Activated CD4-positive, alpha-beta T cell treated with anti-CD3 and anti-CD28 coated beads, Interleukin-2, amount 50 U/mL, for 16 hours (primary cell): ENCODE results near the gene WASHC2C.
"Not testable (repeated sequence)": the region's sequence is repeated elsewhere in the genome, so short reads cannot be mapped to it uniquely, and the experiment has no call there.

Source experiments
- DNase-seq: peaks from one replicate; pipeline ENCODE4 v3.0.0-alpha.2; 2020

The WASHC2C gene, protein sequence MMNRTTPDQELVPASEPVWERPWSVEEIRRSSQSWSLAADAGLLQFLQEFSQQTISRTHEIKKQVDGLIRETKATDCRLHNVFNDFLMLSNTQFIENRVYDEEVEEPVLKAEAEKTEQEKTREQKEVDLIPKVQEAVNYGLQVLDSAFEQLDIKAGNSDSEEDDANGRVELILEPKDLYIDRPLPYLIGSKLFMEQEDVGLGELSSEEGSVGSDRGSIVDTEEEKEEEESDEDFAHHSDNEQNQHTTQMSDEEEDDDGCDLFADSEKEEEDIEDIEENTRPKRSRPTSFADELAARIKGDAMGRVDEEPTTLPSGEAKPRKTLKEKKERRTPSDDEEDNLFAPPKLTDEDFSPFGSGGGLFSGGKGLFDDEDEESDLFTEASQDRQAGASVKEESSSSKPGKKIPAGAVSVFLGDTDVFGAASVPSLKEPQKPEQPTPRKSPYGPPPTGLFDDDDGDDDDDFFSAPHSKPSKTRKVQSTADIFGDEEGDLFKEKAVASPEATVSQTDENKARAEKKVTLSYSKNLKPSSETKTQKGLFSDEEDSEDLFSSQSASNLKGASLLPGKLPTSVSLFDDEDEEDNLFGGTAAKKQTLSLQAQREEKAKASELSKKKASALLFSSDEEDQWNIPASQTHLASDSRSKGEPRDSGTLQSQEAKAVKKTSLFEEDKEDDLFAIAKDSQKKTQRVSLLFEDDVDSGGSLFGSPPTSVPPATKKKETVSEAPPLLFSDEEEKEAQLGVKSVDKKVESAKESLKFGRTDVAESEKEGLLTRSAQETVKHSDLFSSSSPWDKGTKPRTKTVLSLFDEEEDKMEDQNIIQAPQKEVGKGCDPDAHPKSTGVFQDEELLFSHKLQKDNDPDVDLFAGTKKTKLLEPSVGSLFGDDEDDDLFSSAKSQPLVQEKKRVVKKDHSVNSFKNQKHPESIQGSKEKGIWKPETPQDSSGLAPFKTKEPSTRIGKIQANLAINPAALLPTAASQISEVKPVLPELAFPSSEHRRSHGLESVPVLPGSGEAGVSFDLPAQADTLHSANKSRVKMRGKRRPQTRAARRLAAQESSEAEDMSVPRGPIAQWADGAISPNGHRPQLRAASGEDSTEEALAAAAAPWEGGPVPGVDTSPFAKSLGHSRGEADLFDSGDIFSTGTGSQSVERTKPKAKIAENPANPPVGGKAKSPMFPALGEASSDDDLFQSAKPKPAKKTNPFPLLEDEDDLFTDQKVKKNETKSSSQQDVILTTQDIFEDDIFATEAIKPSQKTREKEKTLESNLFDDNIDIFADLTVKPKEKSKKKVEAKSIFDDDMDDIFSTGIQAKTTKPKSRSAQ (N-terminal part only)

DNA sequence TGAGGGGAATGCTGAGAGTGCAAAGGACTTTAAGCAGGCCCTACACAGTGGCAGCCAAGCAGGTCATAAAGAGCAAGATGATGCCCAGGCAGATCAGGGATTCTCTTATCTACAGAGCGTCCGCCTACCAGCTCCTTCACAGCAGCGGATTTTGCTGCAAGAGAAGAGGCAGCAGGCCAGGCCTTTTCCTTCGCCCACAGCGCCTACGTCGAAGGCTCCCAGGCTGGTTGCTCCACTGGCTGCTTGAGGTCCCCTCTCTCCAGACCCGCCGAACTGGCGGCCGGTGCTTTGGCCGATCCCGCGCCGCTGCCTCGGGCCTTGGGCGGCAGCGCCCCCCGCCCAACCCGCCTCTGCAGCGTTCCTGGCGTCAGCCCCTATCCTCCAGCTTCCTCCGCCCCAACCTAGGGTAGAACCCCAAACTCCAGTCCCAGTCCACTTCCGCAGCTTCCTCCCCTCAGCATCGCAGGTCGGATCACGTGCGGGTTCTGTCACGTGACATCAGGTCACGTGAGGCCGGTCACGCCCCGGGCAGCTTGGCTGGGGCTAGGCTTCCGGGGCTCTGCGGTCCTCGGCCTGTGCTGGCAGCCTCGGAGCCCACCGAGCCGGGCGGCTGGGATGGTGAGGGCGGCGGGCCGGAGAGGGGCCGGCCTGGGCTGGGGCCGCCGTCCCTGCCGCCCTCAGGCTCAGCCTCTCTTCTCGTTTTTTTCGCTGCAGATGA lies at the start of gene WASHC2C:
TSS of gene WASHC2C (plus strand) at position 564 of the 718 bp plus-strand sequence. CDS start at position 616, 52 bp downstream.
- DNase-seq, result peak; percentile 93

- DNase-seq, result not testable (repeated sequence)
Measured at GRCh38 chr10:45678467-45678866, 48.6 kb upstream of the WASHC2C start.

DNA sequence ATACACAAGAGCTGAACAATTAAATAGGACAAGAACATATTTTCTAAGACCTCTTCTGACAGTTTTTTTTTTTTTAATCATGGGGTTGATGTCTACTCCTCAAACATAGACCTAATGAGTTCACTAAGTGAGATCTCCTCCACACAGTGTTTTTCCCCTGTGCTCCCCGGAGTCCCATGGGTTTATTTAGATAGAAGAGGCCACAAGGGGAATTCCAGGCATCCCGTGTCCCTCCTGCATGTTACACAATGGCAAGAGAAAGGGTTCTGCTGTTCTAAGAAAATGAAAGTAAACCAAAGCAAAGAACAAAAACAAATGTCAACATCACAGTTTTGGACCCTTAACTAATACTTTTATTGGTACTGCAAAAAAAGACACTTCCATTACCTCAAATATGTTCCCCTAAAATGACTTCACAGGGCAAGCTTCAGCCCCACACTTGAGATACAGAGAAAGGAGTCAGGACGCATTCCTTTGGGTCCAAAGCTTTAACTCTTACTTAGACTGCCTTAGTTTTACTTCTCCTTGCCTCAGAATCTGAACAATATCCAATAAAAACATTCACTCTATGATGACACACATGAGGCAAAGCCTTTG lies 16.8 kb upstream of the WASHC2C start:
- not testable (repeated sequence) for DNase-seq

- DNase-seq, result not testable (repeated sequence)
Measured at GRCh38 chr10:45711223-45711622, 15.8 kb upstream of the WASHC2C start.

DNA sequence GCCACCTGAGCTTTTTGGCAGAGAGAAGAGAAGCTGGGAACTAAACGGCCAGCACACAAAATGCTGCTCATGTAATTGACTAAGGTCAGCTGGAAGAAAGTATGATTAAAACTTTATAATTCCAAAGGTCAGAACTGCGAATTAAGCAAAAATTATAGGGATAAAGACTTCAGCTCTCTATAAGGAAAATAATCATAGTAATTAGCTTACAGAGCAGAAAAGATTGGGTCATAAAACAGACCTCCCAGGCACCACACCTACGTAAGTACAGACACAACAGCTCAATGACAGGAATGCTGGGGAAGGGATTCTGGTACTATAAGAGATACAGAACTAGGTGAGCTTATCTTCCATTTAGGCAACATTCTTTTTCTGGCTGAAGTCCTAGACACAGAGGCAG lies 10.0 kb upstream of the WASHC2C start:
- DNase-seq, result not testable (repeated sequence)

DNA sequence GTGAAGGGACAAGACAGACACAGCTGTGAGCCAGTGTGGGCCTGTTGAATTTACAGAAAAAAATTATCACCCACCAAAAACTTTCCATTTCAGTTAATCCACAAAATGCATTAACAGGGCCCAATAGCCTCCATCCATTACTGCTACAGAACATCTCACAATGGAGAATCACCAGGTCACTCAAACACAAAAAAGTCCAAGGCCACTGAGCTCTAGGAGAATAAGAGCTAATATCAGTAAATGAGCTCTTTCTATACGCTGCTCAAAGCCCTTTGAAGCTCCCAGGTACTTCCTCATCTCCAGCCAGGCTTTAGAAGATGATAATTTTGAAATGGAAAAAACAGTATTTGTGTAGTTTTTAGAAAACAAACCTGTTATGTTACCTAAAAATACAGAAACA lies 9.4 kb upstream of the WASHC2C start:
- DNase-seq, result not testable (repeated sequence)

DNA sequence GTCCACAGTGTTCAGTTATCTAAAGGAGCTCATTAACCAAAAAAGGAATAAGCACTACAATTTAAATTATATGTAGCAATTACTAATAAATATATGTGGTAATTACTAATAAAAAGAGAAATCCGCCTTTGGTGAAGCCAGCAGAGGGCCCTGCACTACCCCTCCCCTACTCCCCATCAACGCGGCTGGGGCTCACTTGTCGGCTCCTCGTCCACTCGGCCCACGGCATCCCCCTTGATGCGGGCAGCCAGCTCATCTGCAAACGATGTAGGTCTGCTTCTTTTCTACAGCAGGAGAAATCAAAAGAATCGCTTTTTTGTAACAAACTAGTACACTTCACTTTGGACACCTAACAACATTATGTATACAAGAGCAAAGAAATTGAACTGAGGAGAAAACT lies 5.6 kb upstream of the WASHC2C start:
- not testable (repeated sequence) for DNase-seq

- not testable (repeated sequence) for DNase-seq
Measured at GRCh38 chr10:45723851-45724250, 3.2 kb upstream of the WASHC2C start.

DNA sequence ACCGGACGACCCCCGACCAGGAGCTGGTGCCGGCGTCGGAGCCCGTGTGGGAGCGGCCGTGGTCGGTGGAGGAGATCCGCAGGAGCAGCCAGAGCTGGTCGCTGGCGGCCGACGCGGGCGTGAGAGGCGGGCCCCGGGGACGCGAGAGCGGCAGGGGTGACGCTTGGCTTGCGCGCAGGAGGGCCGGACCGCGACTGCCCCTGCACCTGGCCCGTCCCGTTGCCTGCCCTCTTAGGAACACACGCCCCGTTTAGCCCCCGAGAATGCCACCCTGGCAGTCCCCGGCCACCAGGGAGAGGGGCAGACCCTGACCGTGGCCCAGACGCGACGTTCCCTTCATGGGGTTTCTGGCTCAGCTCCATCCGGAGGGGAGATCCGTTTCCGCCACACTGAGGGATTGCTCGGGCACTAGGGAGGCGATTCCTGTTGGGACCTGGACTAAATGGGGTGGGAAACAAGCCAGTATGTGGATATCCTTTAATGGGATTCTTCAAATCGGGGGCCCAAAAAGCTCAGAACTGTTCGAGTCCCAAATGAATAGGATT lies 427 bp downstream of the WASHC2C start:
- DNase-seq, result not testable (repeated sequence)

- DNase-seq, result not testable (repeated sequence)
Measured at GRCh38 chr10:45734449-45734848, 7.4 kb downstream of the WASHC2C start.

- not testable (repeated sequence) for DNase-seq
Measured at GRCh38 chr10:45734867-45735266, 7.8 kb downstream of the WASHC2C start.

- not testable (repeated sequence) for DNase-seq
Measured at GRCh38 chr10:45741559-45741958, 14.5 kb downstream of the WASHC2C start.

- DNase-seq, result not testable (repeated sequence)
Measured at GRCh38 chr10:45742014-45742413, 14.9 kb downstream of the WASHC2C start.

- not testable (repeated sequence) for DNase-seq
Measured at GRCh38 chr10:45751141-45751540, 24.1 kb downstream of the WASHC2C start.

GRCh38 chr10:45752210-45752609 lies 25.1 kb downstream of the WASHC2C start:
- not testable (repeated sequence) for DNase-seq

GRCh38 chr10:45753979-45754495 lies 27.0 kb downstream of the WASHC2C start:
- not testable (repeated sequence) for DNase-seq

GRCh38 chr10:45755083-45755482 lies 28.0 kb downstream of the WASHC2C start:
- DNase-seq, result not testable (repeated sequence)

DNA sequence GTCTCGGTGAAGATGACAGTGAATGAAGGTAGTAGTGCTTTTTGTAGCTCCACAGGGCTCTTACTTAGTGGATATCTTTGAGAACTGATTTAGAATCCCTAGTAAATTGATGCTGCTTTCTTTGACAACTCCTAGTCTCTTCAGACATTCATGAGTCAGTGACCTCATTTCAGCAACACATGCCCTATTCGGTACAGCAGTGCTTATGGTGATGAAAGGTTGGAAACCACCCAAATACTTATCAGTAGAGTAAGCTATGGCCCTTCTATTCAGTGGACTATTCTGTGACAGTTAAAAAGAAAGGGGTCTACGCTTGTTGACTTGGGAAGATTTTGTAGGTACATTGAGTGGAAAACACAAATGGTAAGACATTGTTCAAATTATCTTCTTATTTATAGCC lies 29.0 kb downstream of the WASHC2C start:
- not testable (repeated sequence) for DNase-seq

DNA sequence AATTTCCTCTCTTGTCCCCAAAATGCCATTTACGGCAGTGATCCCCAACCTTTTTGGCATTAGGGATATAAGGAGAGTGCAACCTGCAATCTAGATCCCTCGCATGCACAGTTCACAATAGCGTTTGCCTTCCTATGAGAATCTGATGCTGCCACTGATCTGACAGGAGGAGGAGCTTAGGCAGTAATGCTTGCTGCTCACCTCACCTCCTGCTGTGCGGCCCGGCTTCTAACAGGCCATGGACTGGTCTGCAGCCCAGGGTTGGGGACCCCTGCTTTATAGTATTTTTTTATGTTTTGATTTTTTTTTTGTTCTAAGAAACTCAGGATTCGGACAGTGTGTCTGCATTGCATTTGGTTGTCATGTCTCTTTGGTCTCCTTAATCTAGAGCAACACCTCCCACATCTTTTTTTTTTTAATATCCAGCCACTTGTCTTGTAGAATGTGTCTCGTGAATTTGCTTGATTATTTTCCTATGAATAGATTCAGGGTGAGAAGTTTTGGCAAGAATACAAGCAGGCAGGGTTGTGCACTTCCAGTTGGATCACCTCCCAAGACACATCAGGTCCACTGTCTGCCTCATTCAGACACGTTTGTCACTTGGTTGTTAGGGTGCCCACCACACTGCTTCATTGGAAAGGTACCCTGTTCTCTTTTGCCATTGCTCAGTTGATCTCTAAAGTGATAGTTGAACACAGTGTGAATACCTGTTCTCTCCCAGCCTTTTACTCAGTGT lies 30.8 kb downstream of the WASHC2C start:
- not testable (repeated sequence) for DNase-seq

DNA sequence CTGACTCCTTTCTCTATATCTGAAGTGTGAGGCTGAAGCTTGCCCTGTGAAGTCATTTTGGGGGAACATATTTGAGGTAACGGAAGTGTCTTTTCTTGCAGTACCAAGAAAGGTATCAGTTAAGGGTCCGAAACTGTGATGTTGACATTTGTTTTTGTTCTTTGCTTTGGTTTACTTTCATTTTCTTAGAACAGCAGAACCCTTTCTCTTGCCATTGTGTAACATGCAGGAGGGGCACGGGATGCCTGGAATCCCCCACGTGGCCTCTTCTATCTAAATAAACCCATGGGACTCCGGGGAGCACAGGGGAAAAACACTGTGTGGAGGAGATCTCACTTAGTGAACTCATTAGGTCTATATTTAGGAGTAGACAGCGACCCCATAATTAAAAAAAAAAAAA lies 34.6 kb downstream of the WASHC2C start:
- DNase-seq, result not testable (repeated sequence)
